HG02798 (cell line): ENCODE results near the gene EPO.

Experiments used
- ATAC-seq: cut with Tn5 transposase; IDR thresholded peaks from one replicate; pipeline ENCODE4 v1.9.1; 2021; ENCODE audit warnings: mild to moderate bottlenecking; ENCODE audit not compliant: unreplicated experiment, poor library complexity

The EPO gene

GRCh38 chr7:100682991-100683658 is 37.1 kb upstream of the EPO start:
- ATAC-seq = no peak

- no peak for ATAC-seq
Observed at GRCh38 chr7:100683659-100684533, 36.4 kb upstream of the EPO start.

DNA sequence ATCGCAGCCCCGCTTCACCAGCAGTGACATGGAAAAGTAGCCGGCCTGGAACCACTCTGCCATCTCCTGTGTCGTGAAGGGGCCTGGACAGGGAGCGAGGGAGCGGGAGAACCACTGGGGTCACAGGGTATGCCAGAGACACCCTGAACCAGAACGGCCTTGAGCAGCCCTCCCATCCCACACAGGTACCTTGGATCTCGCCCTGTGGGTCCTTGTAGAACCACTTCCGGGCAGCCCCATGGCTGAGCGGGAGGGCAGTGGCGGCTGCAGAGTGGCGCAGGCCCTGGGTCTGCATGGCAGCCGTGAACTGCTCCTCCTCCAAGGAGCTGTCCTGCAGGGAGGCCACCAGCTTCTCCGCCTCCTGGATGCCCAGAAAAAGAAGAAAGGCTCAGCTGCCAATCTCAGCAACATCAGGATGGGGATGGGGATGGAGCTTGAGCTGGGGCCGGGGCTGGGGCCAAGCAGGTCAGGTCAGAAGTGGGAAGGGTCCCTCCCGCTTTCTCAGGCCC is 35.7 kb upstream of the EPO start:
- ATAC-seq = no peak

- ATAC-seq = no peak
Observed at GRCh38 chr7:100685049-100685605, 35.1 kb upstream of the EPO start.

- no peak for ATAC-seq
Observed at GRCh38 chr7:100685631-100686145, 34.6 kb upstream of the EPO start.

DNA sequence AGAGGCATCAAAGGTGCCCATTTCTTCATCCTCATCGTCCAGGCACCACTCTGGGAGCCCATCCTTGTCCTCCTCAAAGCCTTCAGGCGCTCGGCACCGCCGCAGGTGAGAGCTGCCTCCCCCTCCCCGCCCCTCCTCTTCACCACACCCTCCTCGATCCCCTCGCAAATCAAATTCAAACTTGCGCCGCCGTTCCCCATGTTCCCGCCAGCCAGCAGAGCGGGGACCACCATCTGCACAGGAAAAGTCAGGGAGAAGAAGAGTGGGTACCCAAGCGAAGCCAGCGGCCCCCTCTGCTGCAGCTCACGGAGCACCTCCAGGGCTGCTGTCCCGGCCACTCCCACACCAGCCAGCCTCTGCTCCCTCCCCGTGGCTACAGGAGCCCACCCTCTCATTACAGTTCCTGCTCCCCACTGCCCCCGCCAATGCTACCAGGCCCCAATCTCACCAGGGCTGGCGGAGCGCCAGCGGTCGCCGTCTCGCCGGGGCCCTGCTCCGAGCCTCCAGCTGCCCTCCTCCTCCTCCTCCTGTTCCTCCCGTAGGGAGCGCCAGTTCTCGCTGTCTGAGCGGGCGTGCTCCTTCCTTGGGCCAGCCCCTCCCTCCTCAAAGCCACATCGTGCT is 34.0 kb upstream of the EPO start:
- no peak for ATAC-seq

GRCh38 chr7:100686822-100687211 is 33.5 kb upstream of the EPO start:
- ATAC-seq = no peak

GRCh38 chr7:100687261-100687660 is 33.0 kb upstream of the EPO start:
- no peak for ATAC-seq

GRCh38 chr7:100687751-100688300 is 32.4 kb upstream of the EPO start:
- ATAC-seq = no peak

DNA sequence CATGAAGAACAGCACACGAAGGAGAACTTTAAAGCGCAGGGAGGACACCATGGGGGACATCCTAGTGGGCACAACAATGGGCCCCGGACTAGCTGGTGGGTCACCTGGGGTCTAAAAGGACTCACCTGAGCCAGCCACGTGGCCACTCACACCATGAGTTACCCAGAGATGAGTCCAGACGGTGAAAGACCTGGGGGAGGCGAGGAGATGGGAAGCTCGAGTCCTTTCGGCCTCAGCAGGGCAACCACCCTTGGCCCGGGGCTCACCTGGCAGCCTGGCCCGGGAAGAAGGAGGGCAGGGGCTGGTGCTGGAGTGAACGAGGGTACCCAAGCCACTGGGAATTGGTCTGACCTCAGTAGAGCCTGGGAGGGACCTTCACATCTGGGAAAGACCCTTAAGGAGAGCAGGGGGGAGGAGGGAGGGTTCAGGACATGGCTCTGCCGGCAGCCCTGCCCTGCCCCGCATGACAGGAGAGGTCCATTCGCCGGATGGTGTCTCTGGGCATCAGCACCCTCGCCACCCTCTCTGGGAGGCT is 31.9 kb upstream of the EPO start:
- ATAC-seq = no peak

- ATAC-seq = no peak
Observed at GRCh38 chr7:100689230-100690135, 30.8 kb upstream of the EPO start.

DNA sequence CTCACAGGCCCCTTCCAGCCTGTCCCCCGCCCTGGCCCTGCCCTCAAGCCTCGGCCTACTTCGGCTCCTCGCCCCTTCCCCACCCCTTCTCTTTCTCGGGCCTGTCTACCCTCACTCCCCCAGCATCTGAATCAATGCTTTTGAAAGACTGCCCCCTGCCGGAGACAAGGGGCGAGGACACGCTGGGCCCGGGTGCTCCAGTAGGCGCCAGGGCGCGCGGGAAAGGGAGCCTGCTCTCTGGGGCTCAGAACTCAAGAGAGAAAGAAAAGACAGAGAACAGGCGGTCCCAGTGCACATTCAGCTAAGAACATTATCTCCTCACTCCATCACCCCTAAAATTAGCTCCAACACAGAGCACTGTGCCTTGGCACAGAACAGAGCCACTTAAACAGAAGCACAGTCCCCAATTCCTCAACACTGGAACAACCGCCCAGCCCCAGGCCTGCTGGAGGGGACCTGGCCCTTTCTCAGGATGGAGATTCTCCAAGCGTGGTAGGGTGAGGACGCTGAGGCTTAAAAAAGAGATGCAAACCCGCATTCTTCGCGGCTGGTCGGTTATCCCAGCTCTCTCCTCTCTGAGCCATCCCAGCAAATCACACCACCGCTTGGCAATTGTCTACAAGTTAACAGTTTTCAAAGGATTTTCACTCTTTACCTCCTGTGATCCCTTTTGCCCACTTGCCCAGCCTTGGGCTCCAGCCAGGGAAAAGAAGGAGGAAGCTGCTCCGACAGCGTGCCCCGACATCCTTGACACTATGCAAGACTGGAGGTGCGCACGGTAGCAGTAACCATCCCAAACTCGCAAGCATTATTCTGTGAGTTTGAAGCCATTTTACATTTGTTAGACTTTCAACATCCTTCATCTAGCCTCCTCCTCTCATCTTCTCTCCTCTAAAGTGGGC is 28.3 kb upstream of the EPO start:
- peak; percentile 46 for ATAC-seq

DNA sequence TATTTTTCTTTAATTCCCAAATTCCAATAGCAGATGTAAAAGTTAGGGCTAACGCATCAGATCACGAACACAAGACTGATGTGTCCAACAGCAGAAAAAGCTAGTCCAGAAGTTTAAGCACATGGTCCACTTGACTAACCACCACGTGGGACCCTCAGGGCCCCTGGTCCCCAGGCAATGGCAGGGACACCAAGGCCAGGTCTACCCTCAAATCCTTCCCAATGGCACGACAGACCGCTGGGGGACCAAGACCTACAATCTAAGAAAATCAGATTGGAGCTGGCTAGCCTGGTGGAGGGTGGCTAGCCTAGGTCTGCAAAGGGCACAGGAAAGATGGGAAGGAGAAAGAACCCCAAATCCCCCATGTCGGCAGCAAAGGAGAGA is 27.7 kb upstream of the EPO start:
- ATAC-seq = no peak

GRCh38 chr7:100693312-100694097 is 26.8 kb upstream of the EPO start:
- peak; percentile 21 for ATAC-seq

GRCh38 chr7:100694098-100694745 is 26.0 kb upstream of the EPO start, which contains the start of gene GIGYF1:
Gene GIGYF1 (minus strand): TSS chr7:100694250. CDS start chr7:100688238, 6,012 bp downstream.
- ATAC-seq = peak; percentile 65

GRCh38 chr7:100696123-100696521 is 24.1 kb upstream of the EPO start:
- no peak for ATAC-seq

GRCh38 chr7:100699018-100699417 is 21.2 kb upstream of the EPO start:
- no peak for ATAC-seq
